Measurements from ENCODE around the gene BLOC1S5. TPM values are rescaled to one million over a fixed set of nuclear protein-coding genes. Genes with fewer than 3 reads are reported as not detected.

Gene BLOC1S5
- total and polyA plus RNA-seq, 12 donors, result 5.3 to 27.7 (median 15.0) TPM

DNA sequence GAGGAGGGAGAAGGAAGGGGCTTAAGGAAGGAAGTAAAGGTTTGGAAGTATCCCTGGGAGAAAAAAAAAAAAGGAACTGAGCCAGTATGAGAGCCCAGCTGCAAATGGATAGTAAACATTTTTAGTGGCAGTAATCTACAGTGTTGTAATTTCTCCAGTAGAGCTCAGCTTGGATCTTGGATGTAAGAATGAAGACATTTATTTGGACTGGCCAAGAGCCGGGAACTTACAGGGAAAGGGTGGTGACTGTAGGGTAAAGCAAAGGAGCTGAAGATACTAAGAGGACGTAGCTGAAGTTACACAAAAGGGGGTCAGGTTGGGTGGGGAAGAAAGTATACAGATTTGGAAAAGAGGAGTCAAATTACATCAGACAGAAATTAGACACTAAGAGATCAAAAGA, 24.7 kb upstream of the BLOC1S5 start:
- 94 to 96% (median 95%) methylated on average over 2 of the region's 2 CpGs for WGBS, 4 donors
- Histone ChIP-seq H3K27ac (no peak overlapping the region), H3K4me1 (replicated peaks in 1 of 2) (peaks cover 11 to 19% of the 10 kb centered on the region in 2 donors), H3K36me3 (replicated peaks in 1 of 2) (peaks cover 0 to 22% of the 10 kb centered on the region in 2 donors), H3K4me3 (no peak overlapping the region), H3K27me3 (no peaks in the 10 kb centered on the region), H3K9me3 (replicated peaks in 1 of 3) (no peaks in the 10 kb centered on the region)
- intact Hi-C loops (cut with DNase I), result no loop called here
- no peak for DNase-seq
- TF ChIP-seq, protein P1, sequence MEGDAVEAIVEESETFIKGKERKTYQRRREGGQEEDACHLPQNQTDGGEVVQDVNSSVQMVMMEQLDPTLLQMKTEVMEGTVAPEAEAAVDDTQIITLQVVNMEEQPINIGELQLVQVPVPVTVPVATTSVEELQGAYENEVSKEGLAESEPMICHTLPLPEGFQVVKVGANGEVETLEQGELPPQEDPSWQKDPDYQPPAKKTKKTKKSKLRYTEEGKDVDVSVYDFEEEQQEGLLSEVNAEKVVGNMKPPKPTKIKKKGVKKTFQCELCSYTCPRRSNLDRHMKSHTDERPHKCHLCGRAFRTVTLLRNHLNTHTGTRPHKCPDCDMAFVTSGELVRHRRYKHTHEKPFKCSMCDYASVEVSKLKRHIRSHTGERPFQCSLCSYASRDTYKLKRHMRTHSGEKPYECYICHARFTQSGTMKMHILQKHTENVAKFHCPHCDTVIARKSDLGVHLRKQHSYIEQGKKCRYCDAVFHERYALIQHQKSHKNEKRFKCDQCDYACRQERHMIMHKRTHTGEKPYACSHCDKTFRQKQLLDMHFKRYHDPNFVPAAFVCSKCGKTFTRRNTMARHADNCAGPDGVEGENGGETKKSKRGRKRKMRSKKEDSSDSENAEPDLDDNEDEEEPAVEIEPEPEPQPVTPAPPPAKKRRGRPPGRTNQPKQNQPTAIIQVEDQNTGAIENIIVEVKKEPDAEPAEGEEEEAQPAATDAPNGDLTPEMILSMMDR (IDR thresholded peaks at IDR 0.05), result no peak
- TF ChIP-seq POLR2A (IDR thresholded peaks at IDR 0.05), result no peak

DNA sequence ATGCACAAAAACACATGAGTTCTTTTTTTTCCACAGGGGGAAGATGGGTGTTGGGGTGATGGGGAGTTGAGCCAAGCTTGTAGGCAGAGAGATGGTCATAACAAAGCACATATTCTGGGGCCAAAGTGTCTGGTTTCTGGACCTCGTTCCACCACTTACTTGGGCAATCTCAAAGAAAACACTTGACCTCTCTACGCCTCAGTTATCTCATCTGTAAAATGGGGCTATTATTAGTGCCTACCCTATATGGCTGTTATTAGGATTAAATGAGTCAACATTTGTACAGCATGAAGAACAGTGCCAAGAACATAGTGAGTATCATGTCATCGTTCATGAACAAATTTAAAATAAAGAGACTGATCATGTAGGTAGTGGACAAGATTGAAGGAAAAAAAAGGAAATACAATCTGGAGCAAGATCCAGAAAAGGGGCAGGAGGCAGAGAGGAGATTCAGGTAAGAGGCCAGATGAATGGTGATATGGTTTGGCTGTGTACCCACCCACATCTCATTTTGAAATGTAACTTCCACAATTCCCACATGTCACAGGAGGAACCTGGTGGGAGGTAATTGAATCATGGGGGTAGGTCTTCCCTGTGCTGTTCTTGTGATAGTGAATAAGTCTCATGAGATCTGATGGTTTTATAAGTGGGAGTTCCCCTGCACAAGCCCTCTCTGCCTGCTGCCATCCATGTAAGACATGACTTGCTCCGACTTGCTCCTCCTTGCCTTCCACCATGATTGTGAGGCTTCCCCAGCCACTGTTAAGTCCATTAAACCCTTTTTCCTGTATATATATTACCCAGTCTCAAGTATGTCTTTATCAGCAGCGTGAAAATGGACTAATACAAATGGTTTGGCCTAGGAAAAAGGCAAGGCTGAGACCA, 23.9 kb upstream of the BLOC1S5 start:
- intact Hi-C loops (cut with DNase I), result no loop called here
- H3K27ac ChIP-seq, result no peak overlapping the region
- WGBS, 4 donors, result 87 to 99% (median 97%) methylated on average over 5 of the region's 5 CpGs

GRCh38 chr6:8086755-8087306, 22.6 kb upstream of the BLOC1S5 start:
- DNase-seq, result no peak
- Histone ChIP-seq H3K27ac (no peak overlapping the region), H3K9me3 (replicated peaks in 1 of 3) (no peaks in the 10 kb centered on the region), H3K4me1 (replicated peaks in 1 of 2) (peaks cover 23 to 39% of the 10 kb centered on the region in 2 donors), H3K4me3 (no peak overlapping the region), H3K36me3 (replicated peaks in 1 of 2) (peaks cover 0 to 18% of the 10 kb centered on the region in 2 donors), H3K27me3 (no peaks in the 10 kb centered on the region)
- intact Hi-C loops (cut with DNase I), result no loop called here
- WGBS, 4 donors, result 88 to 91% (median 90%) methylated on average over 9 of the region's 9 CpGs
- no peak for TF ChIP-seq POLR2A (IDR thresholded peaks at IDR 0.05)
- TF ChIP-seq, protein P1 (IDR thresholded peaks at IDR 0.05), result no peak

More for the DNA sequence above, 23.9 kb upstream of the BLOC1S5 start:
- H3K36me3 ChIP-seq (replicated peaks in 1 of 2), result peaks cover 0 to 18% of the 10 kb centered on the region in 2 donors
- no peak for TF ChIP-seq POLR2A (IDR thresholded peaks at IDR 0.05)
- TF ChIP-seq, protein P1 (IDR thresholded peaks at IDR 0.05), result no peak
- no peaks in the 10 kb centered on the region for H3K27me3 ChIP-seq
- no peak for DNase-seq
- no peaks in the 10 kb centered on the region for H3K9me3 ChIP-seq (replicated peaks in 1 of 3)
- H3K4me1 ChIP-seq (replicated peaks in 1 of 2), result peaks cover 16 to 26% of the 10 kb centered on the region in 2 donors
- no peak overlapping the region for H3K4me3 ChIP-seq

DNA sequence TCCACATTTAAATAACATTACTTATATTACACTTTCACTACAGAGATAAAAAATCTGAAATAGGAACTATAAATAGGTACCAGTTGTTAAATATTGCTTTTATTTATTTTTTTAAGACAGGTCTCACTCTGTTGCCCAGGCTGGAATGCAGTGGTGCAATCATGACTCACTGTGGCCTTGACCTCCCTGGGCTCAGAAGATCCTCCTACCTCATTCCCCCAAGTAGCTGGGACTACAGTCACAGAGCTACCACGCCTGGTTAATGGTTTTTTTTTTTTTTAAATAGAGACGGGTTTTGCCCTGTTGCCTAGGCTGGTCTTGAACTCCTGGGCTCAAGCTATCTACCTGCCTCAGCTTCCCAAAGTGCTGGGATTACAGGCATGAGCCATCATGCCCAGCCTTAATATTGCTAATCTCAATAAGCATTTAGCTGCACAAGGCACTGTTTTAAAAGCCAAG, 20.9 kb upstream of the BLOC1S5 start:
- intact Hi-C loops (cut with DNase I), result no loop called here
- no peak overlapping the region for H3K4me3 ChIP-seq
- H3K27me3 ChIP-seq, result no peaks in the 10 kb centered on the region
- H3K9me3 ChIP-seq (replicated peaks in 1 of 3), result no peaks in the 10 kb centered on the region
- peak overlapping the region; percentile 65 to 84 (median 71) for H3K27ac ChIP-seq
- H3K36me3 ChIP-seq (replicated peaks in 1 of 2), result peaks cover 0 to 18% of the 10 kb centered on the region in 2 donors
- H3K4me1 ChIP-seq (replicated peaks in 1 of 2), result peaks cover 31 to 53% of the 10 kb centered on the region in 2 donors
- TF ChIP-seq POLR2A (IDR thresholded peaks at IDR 0.05), result peak in 1 of 2 donors; percentile 13
- TF ChIP-seq, protein P1 (IDR thresholded peaks at IDR 0.05), result no peak
- WGBS, 4 donors, result 24 to 41% (median 34%) methylated on average over 2 of the region's 2 CpGs
- DNase-seq, result peak; percentile 78 to 94 (median 91)

All from adrenal gland (tissue), 12 donors.